ENCODE measurements around the gene AMBN.
"Not testable (repeated sequence)": the region's sequence is repeated elsewhere in the genome, so short reads cannot be mapped to it uniquely, and the experiment has no call there.

AMBN gene

DNA sequence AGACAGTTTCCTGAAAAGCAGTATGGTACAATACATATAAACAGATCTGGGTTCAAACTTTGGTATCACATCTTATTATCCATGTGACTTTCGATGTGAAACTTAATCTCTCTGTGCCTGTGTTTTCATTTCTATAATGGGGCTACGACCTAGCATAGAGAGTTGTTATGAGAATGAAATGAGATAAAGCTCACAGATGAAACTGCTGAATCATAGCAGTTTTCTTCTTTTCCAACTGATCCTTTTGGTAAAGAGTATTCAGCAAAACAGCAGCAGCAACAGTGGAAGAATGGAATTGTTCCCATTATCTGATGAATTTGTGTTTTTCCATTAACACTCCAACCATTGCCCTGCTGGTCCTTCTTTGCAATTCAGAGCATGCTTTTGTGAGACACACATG is 16.3 kb downstream of the AMBN start:
- no peak for DNase-seq

DNA sequence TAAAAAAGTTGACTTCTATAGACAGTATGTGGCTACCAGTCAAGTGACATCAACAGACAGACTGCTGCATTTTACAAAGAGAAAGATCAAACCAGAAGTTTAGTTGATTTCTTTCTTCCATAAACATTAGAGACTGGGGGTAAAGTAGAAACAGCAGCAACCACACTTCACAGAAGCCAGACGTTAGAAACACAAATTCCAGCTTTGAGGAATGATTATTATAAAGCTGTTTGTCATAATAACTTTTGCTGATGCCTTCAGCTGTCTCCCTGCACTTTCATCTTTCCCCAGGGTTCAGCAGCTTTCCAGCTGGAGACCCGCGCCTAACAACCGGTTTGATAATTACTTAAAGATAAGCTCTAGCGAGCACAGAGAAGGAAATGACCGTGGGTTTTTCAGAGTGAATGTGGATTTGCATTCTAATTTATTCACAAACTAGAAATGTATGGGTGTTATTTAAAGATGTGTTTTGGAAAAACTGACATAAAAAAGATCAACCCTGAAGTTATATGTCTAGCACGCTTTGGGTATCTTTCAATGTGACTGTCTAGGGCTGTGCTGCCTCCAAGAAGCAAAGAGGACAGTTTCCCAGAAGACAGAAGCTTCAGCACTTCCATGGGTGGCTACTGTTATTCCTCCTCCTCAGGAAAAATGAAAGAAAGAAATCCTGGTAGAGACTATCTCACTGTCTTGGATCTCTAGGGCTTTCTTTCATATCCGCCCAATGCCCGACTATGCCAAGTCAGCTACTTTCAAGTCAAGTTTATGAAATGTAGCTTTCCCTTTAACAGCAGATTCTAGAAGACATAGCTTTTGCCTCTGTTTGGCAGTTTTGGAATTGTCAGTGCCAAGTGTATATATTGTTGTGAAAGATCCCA is 21.5 kb downstream of the AMBN start:
- DNase-seq = no peak

DNA sequence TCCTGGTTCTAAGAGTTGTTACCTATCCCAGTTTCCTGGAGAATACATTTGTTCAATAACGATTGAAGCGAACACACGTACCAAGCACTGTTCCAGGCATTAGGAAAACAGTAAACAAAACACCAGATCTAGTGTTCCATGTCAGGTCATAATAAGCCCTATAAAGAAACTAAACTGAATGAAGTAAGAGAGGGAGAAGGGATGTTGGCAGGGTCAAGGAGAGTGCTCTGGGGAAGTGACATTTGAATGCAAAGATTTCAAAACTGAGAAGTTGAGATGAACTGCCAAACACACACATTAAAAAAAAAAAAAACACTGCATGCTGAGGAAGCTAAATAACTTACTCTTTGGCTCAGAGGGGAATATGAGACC is 22.1 kb downstream of the AMBN start:
- DNase-seq = no peak

DNA sequence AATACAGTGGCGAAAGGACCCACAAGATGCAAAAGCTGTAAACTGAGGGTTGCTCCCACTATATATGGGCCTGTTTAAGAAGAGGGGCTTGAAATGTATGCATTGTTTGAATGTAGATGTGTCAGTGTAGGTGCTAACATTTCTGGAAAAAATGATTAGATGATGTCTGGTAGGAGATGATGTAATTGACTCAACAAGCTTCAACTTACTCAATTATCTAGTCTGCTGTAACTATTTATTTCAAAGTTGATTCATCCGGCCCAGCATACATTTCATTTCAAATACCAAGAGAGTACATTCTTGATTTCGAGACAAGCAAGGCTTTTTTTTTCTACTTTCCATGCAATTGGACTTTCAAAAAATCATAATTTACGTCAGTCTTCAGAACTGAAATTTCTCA is 27.2 kb downstream of the AMBN start:
- no peak for DNase-seq

DNA sequence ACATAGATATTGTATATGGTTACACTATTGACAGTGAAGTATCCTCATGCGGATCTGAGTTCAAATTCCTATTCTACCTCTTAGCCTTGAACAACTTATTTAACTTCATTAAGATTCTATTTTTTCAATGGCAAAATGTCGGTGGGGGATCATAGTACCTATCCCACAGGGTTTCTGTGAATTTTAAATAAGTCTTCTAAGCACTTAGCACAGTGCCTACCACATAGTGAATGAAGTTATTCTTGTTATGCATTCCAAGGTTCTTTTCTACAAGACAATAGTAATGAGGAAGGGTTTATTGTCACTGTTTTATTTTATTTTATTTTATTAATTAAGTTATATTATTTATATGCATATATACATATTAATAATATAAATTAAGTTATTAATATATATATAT is 27.7 kb downstream of the AMBN start:
- DNase-seq = no peak

DNA sequence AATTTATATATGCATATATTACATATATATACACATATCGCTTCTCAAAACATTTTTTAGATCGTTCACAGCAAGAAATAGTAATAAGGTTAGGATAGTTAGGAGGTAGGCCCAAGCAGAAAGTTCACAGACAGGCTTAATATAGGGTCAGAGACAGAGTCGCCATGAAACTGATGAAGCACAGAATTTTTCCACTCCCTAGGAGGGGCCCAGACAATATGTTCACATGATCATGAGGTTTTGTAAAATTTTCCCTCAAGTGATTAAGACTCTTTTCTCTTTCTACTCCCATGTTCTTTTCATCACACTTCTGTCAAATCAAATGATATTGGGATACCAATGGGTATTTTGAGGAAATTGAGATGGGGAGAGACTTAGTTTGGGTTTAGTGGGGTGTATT is 31.3 kb downstream of the AMBN start:
- DNase-seq = no peak

DNA sequence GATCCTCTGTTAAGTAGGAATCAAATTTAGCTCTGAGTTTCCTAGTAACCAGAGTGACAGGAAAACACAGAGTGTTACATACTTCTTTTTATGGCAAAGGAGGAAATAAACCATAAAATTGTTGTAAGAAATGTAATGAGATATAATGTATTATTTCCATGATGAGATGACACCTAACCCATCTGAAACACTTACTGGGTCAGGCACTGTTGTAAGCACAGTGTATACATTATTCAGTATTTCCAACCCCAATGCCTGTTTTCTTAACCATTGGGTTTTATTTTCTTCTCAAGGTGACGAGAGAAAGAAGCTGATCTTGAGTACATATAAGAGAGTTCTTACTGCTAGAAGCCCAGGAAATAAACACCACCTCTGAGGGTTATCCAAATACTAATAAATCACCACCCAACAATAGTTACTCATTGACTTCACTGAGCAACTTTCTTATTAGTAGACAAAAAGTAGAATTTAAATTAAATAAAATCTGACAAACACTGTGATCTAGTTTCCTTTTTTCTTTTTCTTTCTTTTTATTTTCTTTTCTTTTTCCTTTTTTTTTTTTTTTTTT is 32.3 kb downstream of the AMBN start:
- no peak for DNase-seq

DNA sequence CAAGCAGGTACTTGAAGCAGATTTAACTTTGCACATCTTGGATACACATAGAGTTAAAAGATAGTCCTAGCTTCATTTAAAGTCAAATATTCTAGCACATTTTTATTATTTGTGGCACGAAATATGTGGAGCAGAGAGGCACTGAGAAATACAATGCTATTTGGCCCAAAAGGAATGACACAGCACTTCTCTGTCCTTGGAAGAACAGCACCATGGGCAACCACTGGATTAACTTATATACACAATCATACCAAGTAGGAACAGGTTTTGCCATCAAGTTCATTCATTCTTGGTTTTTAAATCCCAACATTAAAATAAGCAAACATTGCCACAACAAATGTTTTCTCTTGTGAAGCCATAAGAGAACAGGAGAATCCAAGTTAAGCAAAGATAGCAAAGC is 35.6 kb downstream of the AMBN start:
- no peak for DNase-seq

DNA sequence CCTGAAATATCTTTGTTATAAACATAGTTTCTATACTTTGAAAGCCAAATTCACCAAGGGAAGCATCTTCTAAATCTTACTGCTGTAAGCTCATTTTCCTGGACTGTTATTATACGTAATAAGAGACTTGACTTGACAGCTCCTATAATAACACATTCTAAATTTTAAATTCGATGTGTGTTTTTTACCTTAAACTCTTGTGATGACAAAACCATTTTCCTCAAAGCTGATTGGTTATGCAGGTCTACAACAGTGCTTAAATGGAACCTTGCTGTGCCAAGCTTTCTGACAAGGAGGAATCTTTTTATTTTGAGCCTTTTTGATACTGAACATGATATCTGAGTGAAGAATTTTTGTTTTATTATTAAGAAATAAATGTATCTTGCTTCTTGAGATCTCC is 36.4 kb downstream of the AMBN start, which contains the start of gene ENAM:
ENAM (plus strand) TSS at position 301 of the 400 bp plus-strand sequence. CDS start 757 bp downstream, outside the sequence.
- no peak for DNase-seq

DNA sequence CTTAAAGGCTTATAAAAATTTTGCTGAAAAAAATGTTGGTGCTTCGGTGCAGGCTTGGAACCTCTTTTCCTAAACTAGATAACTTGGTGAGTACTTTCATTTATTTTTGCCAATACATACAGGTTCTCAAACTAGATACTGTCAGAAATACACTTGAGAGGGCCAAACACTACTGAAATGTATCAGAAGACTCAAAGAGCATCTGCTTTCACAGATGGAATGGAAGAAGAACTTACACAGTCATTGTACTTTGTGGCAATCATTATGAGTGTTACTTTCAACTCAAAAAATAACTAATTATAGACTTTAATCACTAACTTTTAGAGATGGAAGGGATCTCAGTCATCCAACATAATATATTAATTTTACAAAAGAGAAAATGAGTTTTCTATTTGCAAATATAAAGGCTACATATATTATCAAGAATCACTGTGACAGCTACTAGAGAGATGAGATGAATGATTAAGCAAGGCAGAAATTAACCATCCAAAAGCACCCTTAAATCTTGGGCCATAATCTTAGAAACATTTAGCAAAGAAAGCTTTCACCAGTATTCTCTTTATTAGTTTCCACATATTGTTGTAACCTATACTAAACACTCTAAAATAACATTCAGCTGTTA is 37.5 kb downstream of the AMBN start:
- DNase-seq = no peak

DNA sequence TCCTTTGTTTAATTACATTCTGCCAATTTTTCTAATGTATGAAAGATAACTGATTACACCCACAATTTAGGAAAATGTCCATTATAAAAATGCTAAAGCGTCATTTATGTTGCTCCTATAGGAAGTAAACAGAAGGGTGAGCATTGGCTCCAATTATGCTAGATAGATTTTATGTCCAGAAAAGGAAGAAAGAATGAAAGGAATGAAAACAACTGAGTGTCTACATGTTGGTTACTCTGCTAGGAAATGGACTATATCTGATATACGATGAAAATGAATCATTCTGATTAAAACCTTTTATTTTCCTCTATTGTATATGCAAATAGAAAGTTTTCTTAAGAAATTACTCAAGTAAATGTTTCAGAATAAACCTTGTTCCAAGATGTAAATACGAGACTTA is 38.1 kb downstream of the AMBN start:
- DNase-seq = no peak

DNA sequence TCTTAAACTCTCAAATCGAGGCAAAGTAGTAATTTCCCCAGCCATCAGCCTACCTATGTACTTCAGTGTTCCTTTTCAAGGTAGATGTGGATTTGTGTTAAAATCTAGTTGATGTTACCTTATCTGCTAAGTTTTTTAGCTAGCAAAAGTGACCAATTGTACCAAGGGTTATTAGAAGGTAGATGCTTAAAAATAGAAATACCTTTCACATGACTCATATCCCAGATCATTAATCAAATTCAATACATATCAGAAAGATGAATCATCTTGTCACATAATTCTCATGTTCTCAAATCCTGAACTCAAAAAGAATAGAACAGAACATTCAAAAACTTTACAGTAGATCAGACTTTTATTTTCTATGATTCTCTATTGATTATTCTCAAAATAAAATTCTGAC is 40.0 kb downstream of the AMBN start:
- no peak for DNase-seq

DNA sequence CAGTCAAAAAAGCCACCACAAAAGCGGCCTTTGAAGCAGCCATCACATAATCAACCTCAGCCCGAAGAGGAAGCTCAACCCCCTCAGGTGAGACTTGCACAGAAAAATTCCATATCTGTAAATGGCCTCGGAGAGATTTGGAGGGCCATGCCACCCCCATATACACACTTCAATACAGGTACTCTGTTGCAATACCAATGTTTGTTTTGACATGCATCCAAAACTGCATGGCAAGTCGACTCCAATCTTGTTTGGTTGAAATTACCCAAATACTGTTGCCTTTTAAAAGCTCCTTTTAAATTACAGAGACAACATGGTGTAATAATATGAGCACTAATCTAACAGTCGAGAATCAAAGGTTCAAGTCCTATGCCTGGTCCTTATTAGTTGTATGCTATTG is 42.4 kb downstream of the AMBN start:
- no peak for DNase-seq

DNA sequence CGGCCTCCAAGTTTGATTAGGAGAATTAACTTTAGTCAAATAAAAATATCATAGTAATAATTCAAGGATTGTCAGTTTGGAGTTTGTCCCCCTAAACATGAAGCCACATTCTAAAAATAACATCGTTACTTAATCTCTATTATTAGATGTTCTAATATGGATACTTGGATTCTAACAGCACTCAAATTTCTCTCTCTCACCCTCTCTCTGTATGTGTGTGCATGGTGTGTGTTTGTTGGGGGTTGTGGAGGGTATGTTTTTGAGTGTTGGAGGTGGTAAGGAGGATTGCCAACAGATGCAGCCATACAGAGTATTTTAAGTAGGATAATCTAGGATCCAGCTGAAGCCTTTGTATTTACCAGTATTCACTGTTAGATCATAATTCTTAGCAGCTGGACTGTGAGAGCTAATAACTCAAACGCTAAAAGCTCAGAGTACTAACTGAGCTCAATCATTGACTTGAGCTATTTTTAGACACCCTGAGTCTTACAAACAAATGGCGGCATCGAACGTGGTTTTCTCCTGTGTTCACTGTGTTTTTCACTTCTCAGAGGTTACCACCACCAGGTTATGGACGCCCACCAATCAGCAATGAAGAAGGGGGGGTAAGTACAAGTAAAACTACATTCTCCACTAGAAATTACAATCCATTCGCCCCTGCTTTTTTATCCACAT is 45.3 kb downstream of the AMBN start:
- no peak for DNase-seq

DNA sequence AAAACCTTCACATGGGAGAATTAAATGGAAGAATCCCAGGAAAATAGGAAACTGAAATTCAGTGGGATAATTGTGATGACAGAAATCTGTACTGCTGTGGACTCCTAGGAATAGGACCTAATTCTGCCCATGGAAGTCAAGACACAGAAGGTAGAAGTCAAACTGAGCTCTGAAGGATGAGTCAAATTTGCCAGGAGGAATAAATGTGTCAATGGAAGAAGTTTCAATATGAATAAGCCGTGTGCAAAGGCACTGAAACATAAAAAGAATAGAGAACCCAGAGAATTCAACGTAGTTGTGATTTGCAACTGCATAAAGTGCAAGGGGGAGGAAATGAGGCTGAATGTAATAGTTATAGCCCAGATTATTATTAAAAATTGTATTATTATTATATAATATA is 48.1 kb downstream of the AMBN start:
- no peak for DNase-seq

DNA sequence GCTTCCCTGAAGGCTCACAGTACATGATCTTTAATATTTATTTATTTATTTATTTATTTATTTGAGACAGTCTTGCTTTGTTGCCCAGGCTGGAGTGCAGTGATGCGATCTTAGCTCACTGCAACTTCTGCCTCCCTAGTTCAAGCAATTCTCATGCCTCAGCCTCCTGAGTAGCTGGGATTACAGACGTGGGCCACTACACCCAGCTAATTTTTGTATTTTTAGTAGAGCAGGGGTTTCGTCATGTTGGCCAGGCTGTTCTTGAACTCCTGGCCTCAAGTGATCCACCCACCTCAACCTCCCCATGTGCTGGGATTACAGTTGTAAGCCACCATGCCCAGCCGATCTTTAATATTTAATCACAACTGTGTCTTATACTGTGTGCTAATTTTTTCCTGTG is 58.7 kb downstream of the AMBN start:
- DNase-seq = not testable (repeated sequence)

DNA sequence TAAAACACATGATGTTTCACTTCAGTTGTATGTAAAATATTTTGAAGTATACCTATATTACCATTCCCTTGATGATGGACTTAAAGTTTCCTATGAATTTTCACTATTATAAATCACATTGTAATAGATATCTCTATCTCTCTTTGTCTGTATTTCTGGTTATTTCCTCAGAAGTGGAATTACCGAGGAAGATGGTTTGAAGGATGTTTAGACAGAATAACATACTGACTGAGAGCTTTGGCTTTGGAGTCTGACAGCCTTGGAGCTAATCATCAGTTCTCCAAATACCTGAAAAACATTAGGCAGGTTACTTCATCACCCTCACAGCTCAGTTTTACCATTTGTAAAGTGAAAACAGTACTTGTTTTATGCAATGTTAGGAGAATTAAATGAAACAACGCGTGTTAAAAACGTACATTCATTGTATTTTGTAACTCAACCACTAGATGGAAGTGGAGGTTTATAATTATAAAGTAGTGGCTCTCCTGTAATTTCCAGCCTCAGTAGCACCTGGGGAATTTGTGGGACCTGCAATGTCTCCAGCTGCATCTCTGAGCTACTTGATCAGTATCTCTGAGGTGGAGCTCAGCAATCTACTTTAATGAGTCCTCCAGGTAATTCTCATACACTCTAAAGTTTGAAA is 59.9 kb downstream of the AMBN start:
- no peak for DNase-seq

DNA sequence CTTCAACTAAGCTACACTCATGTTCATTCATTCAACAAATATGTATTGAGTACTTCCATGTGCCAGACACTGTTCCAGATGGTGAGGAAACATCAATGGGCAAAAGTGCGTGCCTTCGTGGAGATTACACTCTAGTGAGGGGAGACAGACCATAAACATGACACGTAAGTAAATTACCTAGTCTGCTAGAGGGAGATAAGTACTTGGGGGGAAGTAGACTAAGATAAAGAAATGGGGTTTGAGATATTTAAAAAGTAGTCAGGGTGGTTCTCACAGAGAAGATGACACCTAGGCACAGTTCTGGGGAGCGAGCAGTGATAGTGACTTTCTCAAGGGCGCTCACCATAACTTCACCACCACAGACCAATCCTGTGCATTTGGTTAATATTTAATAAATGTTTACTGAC is 62.6 kb downstream of the AMBN start:
- DNase-seq = no peak

Measured in femur (tissue), 1 donor.